H9 (cell line): ENCODE results near the gene CFAP61. TPM values are rescaled to one million over a fixed set of nuclear protein-coding genes. Genes with fewer than 3 reads are reported as not detected.

Experiments used
- DNase-seq: peaks from one replicate; pipeline ENCODE4 v3.0.0-alpha.2; 2017
- H2AFZ ChIP-seq: one replicate; pipeline ENCODE4 v1.6.1; 2013; ENCODE audit warnings: mild to moderate bottlenecking, low read length, control low read depth, moderate library complexity
- H2AK5ac ChIP-seq: 2 replicates; pipeline ENCODE4 v1.6.1; 2013; ENCODE audit warnings: low read length, control low read depth, mixed read lengths; ENCODE audit not compliant: insufficient read length
- H2BK120ac ChIP-seq: one replicate; pipeline ENCODE4 v1.6.1; 2013; ENCODE audit warnings: low read depth, mild to moderate bottlenecking, low read length, control low read depth, inconsistent platforms; ENCODE audit not compliant: poor library complexity, severe bottlenecking
- H2BK12ac ChIP-seq: 2 replicates; pipeline ENCODE4 v1.6.1; 2013; ENCODE audit warnings: low read length, control low read depth, mixed read lengths, low read depth; ENCODE audit not compliant: insufficient read length
- H2BK15ac ChIP-seq: 2 replicates; pipeline ENCODE4 v1.6.1; 2013; ENCODE audit warnings: low read depth, low read length, control low read depth
- H2BK20ac ChIP-seq: one replicate; pipeline ENCODE4 v1.6.1; 2013; ENCODE audit warnings: low read depth, mild to moderate bottlenecking, low read length, control low read depth, inconsistent platforms; ENCODE audit not compliant: poor library complexity, severe bottlenecking
- H2BK5ac ChIP-seq: 2 replicates; pipeline ENCODE4 v1.6.1; 2013; ENCODE audit warnings: low read length, control low read depth, mixed read lengths; ENCODE audit not compliant: insufficient read length
- H3K14ac ChIP-seq: 2 replicates; pipeline ENCODE4 v1.6.1; 2013; ENCODE audit warnings: low read length, control low read depth; ENCODE audit not compliant: insufficient read depth
- H3K18ac ChIP-seq: 2 replicates; pipeline ENCODE4 v1.6.1; 2013; ENCODE audit warnings: low read depth, mild to moderate bottlenecking, mixed read lengths, low read length, control low read depth; ENCODE audit not compliant: insufficient read length
- H3K23ac ChIP-seq: 2 replicates; pipeline ENCODE4 v1.6.1; 2013; ENCODE audit warnings: low read length, control low read depth, mixed read lengths, low read depth; ENCODE audit not compliant: insufficient read length
- H3K23me2 ChIP-seq: 2 replicates; pipeline ENCODE4 v1.6.1; 2013; ENCODE audit warnings: low read depth, mild to moderate bottlenecking, mixed read lengths, low read length, control low read depth; ENCODE audit not compliant: insufficient read length, poor library complexity, severe bottlenecking
- H3K27ac ChIP-seq: 2 replicates; pipeline ENCODE4 v1.5.1; 2013; ENCODE audit warnings: low read length, control low read depth, mixed read lengths, low read depth; ENCODE audit not compliant: insufficient read length
- H3K27me3 ChIP-seq: 2 replicates; pipeline ENCODE4 v1.6.1; 2013; ENCODE audit warnings: low read length, control low read depth, inconsistent platforms; ENCODE audit not compliant: insufficient read depth
- H3K4ac ChIP-seq: 2 replicates; pipeline ENCODE4 v1.6.1; 2013; ENCODE audit warnings: low read depth, mild to moderate bottlenecking, control low read depth, inconsistent platforms, low read length, moderate library complexity
- H3K4me1 ChIP-seq: 2 replicates; pipeline ENCODE4 v1.6.1; 2013; ENCODE audit warnings: low read length, control low read depth, inconsistent platforms; ENCODE audit not compliant: insufficient read depth
- H3K4me2 ChIP-seq: 2 replicates; pipeline ENCODE4 v1.6.1; 2013; ENCODE audit warnings: low read length, control low read depth, mixed read lengths; ENCODE audit not compliant: insufficient read length, insufficient read depth
- H3K56ac ChIP-seq: 2 replicates; pipeline ENCODE4 v1.6.1; 2013; ENCODE audit warnings: low read depth, mild to moderate bottlenecking, mixed read lengths, low read length, control low read depth; ENCODE audit not compliant: insufficient read length
- H3K79me1 ChIP-seq: 2 replicates; pipeline ENCODE4 v1.6.1; 2013; ENCODE audit warnings: low read depth, mild to moderate bottlenecking, moderate library complexity, low read length, control low read depth, inconsistent platforms; ENCODE audit not compliant: insufficient read depth, poor library complexity, severe bottlenecking
- H3K79me2 ChIP-seq: 2 replicates; pipeline ENCODE4 v1.6.1; 2013; ENCODE audit warnings: low read length, control low read depth, inconsistent platforms; ENCODE audit not compliant: insufficient read depth
- H3K9ac ChIP-seq: 2 replicates; pipeline ENCODE4 v1.6.1; 2013; ENCODE audit warnings: low read length, control low read depth, mixed read lengths; ENCODE audit not compliant: insufficient read length; ENCODE audit errors: extremely low read depth
- H3K9me3 ChIP-seq: one replicate; pipeline ENCODE4 v1.6.1; 2013; ENCODE audit warnings: low read depth, low read length, inconsistent platforms; ENCODE audit not compliant: control insufficient read depth
- H3T11ph ChIP-seq: one replicate; pipeline ENCODE4 v1.6.1; 2013; ENCODE audit warnings: mild to moderate bottlenecking, low read length, control low read depth, inconsistent platforms
- H4K20me1 ChIP-seq: one replicate; pipeline ENCODE4 v1.6.1; 2013; ENCODE audit not compliant: control insufficient read depth, insufficient read length, insufficient read depth
- H4K5ac ChIP-seq: 2 replicates; pipeline ENCODE4 v1.6.1; 2013; ENCODE audit warnings: low read depth, mild to moderate bottlenecking, mixed read lengths, low read length, control low read depth; ENCODE audit not compliant: insufficient read length
- H4K8ac ChIP-seq: replicated peaks from 2 replicates; pipeline ENCODE4 v1.6.1; 2013; ENCODE audit warnings: low read length, control low read depth, mixed read lengths, low read depth; ENCODE audit not compliant: insufficient read length
- H4K91ac ChIP-seq: 2 replicates; pipeline ENCODE4 v1.6.1; 2013; ENCODE audit warnings: low read depth, mild to moderate bottlenecking, moderate library complexity, mixed read lengths, low read length, control low read depth; ENCODE audit not compliant: insufficient read length
- H3K27ac Mint-ChIP-seq, 3 experiments: 2 replicates in 2 of 3; 3 replicates in 1 of 3; pipeline ENCODE4 v1.8.0; 2020 to 2021; ENCODE audit warnings: mixed read lengths in 3 of 3, mild to moderate bottlenecking in 1 of 3, moderate library complexity in 1 of 3
- H3K27me3 Mint-ChIP-seq: 2 replicates; pipeline ENCODE4 v1.8.0; 2021; ENCODE audit warnings: low read depth, mild to moderate bottlenecking, moderate library complexity, mixed read lengths
- H3K36me3 Mint-ChIP-seq, 3 experiments: 2 replicates in 2 of 3; 3 replicates in 1 of 3; pipeline ENCODE4 v1.8.0; 2020 to 2021; ENCODE audit warnings: low read depth in 3 of 3, mixed read lengths in 3 of 3; ENCODE audit not compliant: insufficient read depth in 1 of 3
- H3K4me1 Mint-ChIP-seq, 2 experiments: 2 replicates each; pipeline ENCODE4 v1.8.0; 2020; ENCODE audit warnings: mixed read lengths in 2 of 2
- H3K4me3 Mint-ChIP-seq, 2 experiments: 2 replicates in 1 of 2; 3 replicates in 1 of 2; pipeline ENCODE4 v1.8.0; 2020 to 2021; ENCODE audit warnings: mild to moderate bottlenecking in 2 of 2, mixed read lengths in 2 of 2, moderate library complexity in 1 of 2
- H3K9me3 Mint-ChIP-seq, 2 experiments: 2 replicates in 1 of 2; 3 replicates in 1 of 2; pipeline ENCODE4 v1.8.0; 2020; ENCODE audit warnings: mild to moderate bottlenecking in 2 of 2, mixed read lengths in 2 of 2, moderate library complexity in 1 of 2
- WGBS: extraction: QIAGEN DNeasy Blood & Tissue Kit; methylation state at CpG from one replicate; pipeline ENCODE4 v1.1.7; 2013; ENCODE audit warnings: missing lambda C conversion rate, low lambda C conversion rate, mixed read lengths; ENCODE audit not compliant: insufficient read length; ENCODE audit errors: extremely low coverage; 5-methylcytosine and 5-hydroxymethylcytosine counted together
- total RNA-seq: library from RNA; stranded (reverse); gene quantifications from 2 replicates; pipeline ENCODE4 v1.2.1, GENCODE V29; 2021
- TF ChIP-seq, protein P1 (sequence below): fragments of 200-600 bp; sonication (generic); conservative IDR thresholded peaks from 3 replicates; pipeline ENCODE4 v1.8.0; 2021; ENCODE audit warnings: antibody characterized with exemption, mild to moderate bottlenecking

The CFAP61 gene
- total RNA-seq, 1 experiment from 2014 or later = 0.44 TPM

DNA sequence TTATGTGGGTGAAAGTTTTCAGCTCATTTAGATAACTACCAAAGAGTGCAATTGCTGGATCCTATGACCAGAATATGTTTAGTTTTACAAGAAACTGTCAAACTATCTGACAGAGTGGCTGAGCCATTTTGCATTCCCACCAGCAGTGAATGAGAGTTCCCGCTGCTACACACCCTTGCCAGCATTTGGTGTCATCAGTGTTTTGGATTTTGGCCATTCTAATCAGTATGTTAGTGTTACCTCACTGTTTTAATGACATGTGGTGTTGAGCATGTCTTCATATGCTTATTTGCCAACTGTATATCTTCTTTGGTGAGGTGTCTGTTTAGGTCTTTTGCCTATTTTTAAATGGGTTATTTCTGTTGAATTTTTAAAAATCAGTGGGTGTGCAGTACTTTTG, 120.9 kb downstream of the CFAP61 start:
- Mint-ChIP-seq H3K27me3 (peaks cover 3% of the 10 kb centered on the region; the same call in 1 of the 2 replicates), H3K9me3 (peaks cover 6 to 10% of the 10 kb centered on the region in 2 experiments; a peak in 4 of 5 replicates), H3K4me3 (no peak overlapping the region), H3K4me1 (no peaks in the 10 kb centered on the region), H3K36me3 (peaks cover 0 to 5% (median 3%) of the 10 kb centered on the region in 3 experiments; a peak in 4 of 7 replicates), H3K27ac (no peak overlapping the region)
- no peak overlapping the region for H3K4me2 ChIP-seq
- H3K9me3 ChIP-seq = no peaks in the 10 kb centered on the region
- no CpG with 5 or more reads among the region's 1 CpG for WGBS
- TF ChIP-seq, protein P1, sequence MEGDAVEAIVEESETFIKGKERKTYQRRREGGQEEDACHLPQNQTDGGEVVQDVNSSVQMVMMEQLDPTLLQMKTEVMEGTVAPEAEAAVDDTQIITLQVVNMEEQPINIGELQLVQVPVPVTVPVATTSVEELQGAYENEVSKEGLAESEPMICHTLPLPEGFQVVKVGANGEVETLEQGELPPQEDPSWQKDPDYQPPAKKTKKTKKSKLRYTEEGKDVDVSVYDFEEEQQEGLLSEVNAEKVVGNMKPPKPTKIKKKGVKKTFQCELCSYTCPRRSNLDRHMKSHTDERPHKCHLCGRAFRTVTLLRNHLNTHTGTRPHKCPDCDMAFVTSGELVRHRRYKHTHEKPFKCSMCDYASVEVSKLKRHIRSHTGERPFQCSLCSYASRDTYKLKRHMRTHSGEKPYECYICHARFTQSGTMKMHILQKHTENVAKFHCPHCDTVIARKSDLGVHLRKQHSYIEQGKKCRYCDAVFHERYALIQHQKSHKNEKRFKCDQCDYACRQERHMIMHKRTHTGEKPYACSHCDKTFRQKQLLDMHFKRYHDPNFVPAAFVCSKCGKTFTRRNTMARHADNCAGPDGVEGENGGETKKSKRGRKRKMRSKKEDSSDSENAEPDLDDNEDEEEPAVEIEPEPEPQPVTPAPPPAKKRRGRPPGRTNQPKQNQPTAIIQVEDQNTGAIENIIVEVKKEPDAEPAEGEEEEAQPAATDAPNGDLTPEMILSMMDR = no peak
- H3K79me1 ChIP-seq = no peaks in the 10 kb centered on the region
- H3K9ac ChIP-seq = no peak overlapping the region
- no peak overlapping the region for H2BK15ac ChIP-seq
- H4K5ac ChIP-seq = no peak overlapping the region
- no peak overlapping the region for H2BK120ac ChIP-seq
- H3K27ac ChIP-seq = no peak overlapping the region
- H3K4ac ChIP-seq = no peak overlapping the region
- H3K79me2 ChIP-seq = no peaks in the 10 kb centered on the region
- no peak overlapping the region for H3K18ac ChIP-seq
- H3T11ph ChIP-seq = no peak overlapping the region
- H3K23me2 ChIP-seq = no peaks in the 10 kb centered on the region
- H2BK20ac ChIP-seq = no peak overlapping the region
- H3K56ac ChIP-seq = no peak overlapping the region
- DNase-seq = no peak
- no peak overlapping the region for H3K23ac ChIP-seq
- H2BK12ac ChIP-seq = no peak overlapping the region
- no peak overlapping the region for H2BK5ac ChIP-seq
- H3K27me3 ChIP-seq = no peaks in the 10 kb centered on the region
- H2AFZ ChIP-seq = no peak overlapping the region
- H2AK5ac ChIP-seq = no peak overlapping the region
- no peak overlapping the region for H4K8ac ChIP-seq
- no peak overlapping the region for H4K91ac ChIP-seq
- no peaks in the 10 kb centered on the region for H4K20me1 ChIP-seq
- H3K4me1 ChIP-seq = no peaks in the 10 kb centered on the region
- no peak overlapping the region for H3K14ac ChIP-seq
